OCI-LY1 (cell line): Measurements from ENCODE around the gene CREB5.

ENCODE experiments used
- H2AFZ ChIP-seq: fragments of 200-600 bp; sonication (generic), shearing (Covaris generic); 2 replicates; pipeline ENCODE4 v1.6.0; 2014; ENCODE audit warnings: antibody characterized with exemption, mild to moderate bottlenecking, low read length
- H3F3A ChIP-seq: fragments of 200-600 bp; sonication (generic), shearing (Covaris generic); 2 replicates; pipeline ENCODE4 v1.6.0; 2014; ENCODE audit warnings: mild to moderate bottlenecking, antibody characterized with exemption, low read length, moderate library complexity; ENCODE audit not compliant: insufficient read depth
- H3K27ac ChIP-seq: fragments of 200-600 bp; sonication (generic); 2 replicates; pipeline ENCODE4 v1.5.1; 2014; ENCODE audit warnings: low read length, mixed run types, mild to moderate bottlenecking, low read depth; ENCODE audit not compliant: poor library complexity, severe bottlenecking
- H3K27me3 ChIP-seq: fragments of 200-600 bp; sonication (generic); 2 replicates; pipeline ENCODE4 v1.6.0; 2014; ENCODE audit warnings: antibody characterized with exemption, mild to moderate bottlenecking, low read length, moderate library complexity; ENCODE audit not compliant: insufficient read depth
- H3K36me3 ChIP-seq: fragments of 200-600 bp; sonication (generic); 2 replicates; pipeline ENCODE4 v1.6.1; 2014; ENCODE audit warnings: mild to moderate bottlenecking, antibody characterized with exemption, low read length, moderate library complexity, mixed read lengths; ENCODE audit not compliant: insufficient read depth
- H3K4me1 ChIP-seq: fragments of 200-600 bp; sonication (generic); 2 replicates; pipeline ENCODE4 v1.5.1; 2014; ENCODE audit warnings: mild to moderate bottlenecking, low read length, moderate library complexity; ENCODE audit not compliant: insufficient read depth, severe bottlenecking
- H3K4me2 ChIP-seq: fragments of 200-600 bp; sonication (generic), shearing (Covaris generic); 2 replicates; pipeline ENCODE4 v1.6.1; 2014; ENCODE audit warnings: low read length
- H3K4me3 ChIP-seq: fragments of 200-600 bp; sonication (generic); 2 replicates; pipeline ENCODE4 v1.5.1; 2014; ENCODE audit warnings: low read length, low read depth, mild to moderate bottlenecking, mixed read lengths; ENCODE audit not compliant: poor library complexity, severe bottlenecking
- H3K79me2 ChIP-seq: fragments of 200-600 bp; shearing (Covaris generic); 2 replicates; pipeline ENCODE4 v1.6.1; 2016; ENCODE audit warnings: mixed run types, low read length, mixed read lengths; ENCODE audit not compliant: insufficient read depth
- H3K9ac ChIP-seq: fragments of 200-600 bp; sonication (generic), shearing (Covaris generic); 2 replicates; pipeline ENCODE4 v1.6.1; 2014; ENCODE audit warnings: mild to moderate bottlenecking, low read length, mixed read lengths
- H3K9me2 ChIP-seq: fragments of 200-600 bp; sonication (generic), shearing (Covaris generic); 2 replicates; pipeline ENCODE4 v1.6.1; 2014; ENCODE audit warnings: low read depth, mild to moderate bottlenecking, low read length, mixed read lengths
- H3K9me3 ChIP-seq: fragments of 200-600 bp; shearing (Covaris generic); 2 replicates; pipeline ENCODE4 v1.6.1; 2014; ENCODE audit warnings: low read length, mixed read lengths
- H4K20me1 ChIP-seq: fragments of 200-600 bp; sonication (generic), shearing (Covaris generic); 2 replicates; pipeline ENCODE4 v1.6.0; 2016; ENCODE audit warnings: mild to moderate bottlenecking, low read length; ENCODE audit not compliant: insufficient read depth
- CTCF ChIP-seq: fragments of 200-600 bp; sonication (generic), shearing (Covaris generic); IDR thresholded peaks from 2 replicates; pipeline ENCODE4 v1.5.1; 2017; ENCODE audit warnings: mild to moderate bottlenecking, antibody characterized with exemption, low read length, moderate library complexity, mixed read lengths
- EZH2 ChIP-seq: fragments of 200-600 bp; sonication (generic), shearing (Covaris generic); IDR thresholded peaks from 2 replicates; pipeline ENCODE4 v1.8.0; 2017; ENCODE audit warnings: borderline replicate concordance, mixed run types, mild to moderate bottlenecking, antibody characterized with exemption, low read length, moderate library complexity, mixed read lengths

CREB5 gene

GRCh38 chr7:28779954-28780353 lies 367.6 kb downstream of the CREB5 start:
- Histone ChIP-seq H3K79me2 (no peaks in the 10 kb centered on the region), H3K36me3 (no peaks in the 10 kb centered on the region; the same call in 1 of the 2 replicates), H3K27ac (no peak overlapping the region), H3K4me2 (no peak overlapping the region), H2AFZ (no peak overlapping the region), H3F3A (no peaks in the 10 kb centered on the region), H4K20me1 (no peaks in the 10 kb centered on the region), H3K9me2 (no peaks in the 10 kb centered on the region), H3K27me3 (no peaks in the 10 kb centered on the region), H3K9me3 (no peaks in the 10 kb centered on the region), H3K4me3 (no peak overlapping the region), H3K4me1 (peaks cover 14% of the 10 kb centered on the region), H3K9ac (no peak overlapping the region)
- no peak for TF ChIP-seq CTCF
- no peak for TF ChIP-seq EZH2

GRCh38 chr7:28782362-28782761 lies 370.0 kb downstream of the CREB5 start:
- no peak for TF ChIP-seq CTCF
- no peak for TF ChIP-seq EZH2
- no peaks in the 10 kb centered on the region for H3K9me2 ChIP-seq
- no peaks in the 10 kb centered on the region; the same call in 1 of the 2 replicates for H3K36me3 ChIP-seq
- no peaks in the 10 kb centered on the region for H3F3A ChIP-seq
- H3K9me3 ChIP-seq: no peaks in the 10 kb centered on the region
- no peaks in the 10 kb centered on the region for H3K27me3 ChIP-seq
- H2AFZ ChIP-seq: no peak overlapping the region
- H3K4me2 ChIP-seq: no peak overlapping the region
- no peaks in the 10 kb centered on the region for H3K79me2 ChIP-seq
- H3K27ac ChIP-seq: no peak overlapping the region
- no peak overlapping the region for H3K4me3 ChIP-seq
- H3K9ac ChIP-seq: no peak overlapping the region
- no peaks in the 10 kb centered on the region for H4K20me1 ChIP-seq
- peaks cover 24% of the 10 kb centered on the region for H3K4me1 ChIP-seq

- no peak overlapping the region for H3K4me3 ChIP-seq
- no peaks in the 10 kb centered on the region for H3K79me2 ChIP-seq
- peaks cover 24% of the 10 kb centered on the region for H3K4me1 ChIP-seq
- H3K9me2 ChIP-seq: no peaks in the 10 kb centered on the region
- H3K36me3 ChIP-seq: no peaks in the 10 kb centered on the region
- H3K9ac ChIP-seq: no peak overlapping the region
- H3K27me3 ChIP-seq: no peaks in the 10 kb centered on the region
- no peaks in the 10 kb centered on the region for H4K20me1 ChIP-seq
- no peaks in the 10 kb centered on the region for H3K9me3 ChIP-seq
- TF ChIP-seq CTCF (no peak), EZH2 (no peak)
- no peak overlapping the region for H3K4me2 ChIP-seq
- no peaks in the 10 kb centered on the region for H3F3A ChIP-seq
- H3K27ac ChIP-seq: no peak overlapping the region
- no peak overlapping the region for H2AFZ ChIP-seq
Observed at GRCh38 chr7:28784171-28784902, 372.0 kb downstream of the CREB5 start.
